GM21423 (cell line): ENCODE measurements around the gene ANKRD63.

Experiments used
- ATAC-seq: cut with Tn5 transposase; IDR thresholded peaks from one replicate; pipeline ENCODE4 v1.9.1; 2021; ENCODE audit warnings: mild to moderate bottlenecking, moderate library complexity; ENCODE audit not compliant: unreplicated experiment

Gene ANKRD63

DNA sequence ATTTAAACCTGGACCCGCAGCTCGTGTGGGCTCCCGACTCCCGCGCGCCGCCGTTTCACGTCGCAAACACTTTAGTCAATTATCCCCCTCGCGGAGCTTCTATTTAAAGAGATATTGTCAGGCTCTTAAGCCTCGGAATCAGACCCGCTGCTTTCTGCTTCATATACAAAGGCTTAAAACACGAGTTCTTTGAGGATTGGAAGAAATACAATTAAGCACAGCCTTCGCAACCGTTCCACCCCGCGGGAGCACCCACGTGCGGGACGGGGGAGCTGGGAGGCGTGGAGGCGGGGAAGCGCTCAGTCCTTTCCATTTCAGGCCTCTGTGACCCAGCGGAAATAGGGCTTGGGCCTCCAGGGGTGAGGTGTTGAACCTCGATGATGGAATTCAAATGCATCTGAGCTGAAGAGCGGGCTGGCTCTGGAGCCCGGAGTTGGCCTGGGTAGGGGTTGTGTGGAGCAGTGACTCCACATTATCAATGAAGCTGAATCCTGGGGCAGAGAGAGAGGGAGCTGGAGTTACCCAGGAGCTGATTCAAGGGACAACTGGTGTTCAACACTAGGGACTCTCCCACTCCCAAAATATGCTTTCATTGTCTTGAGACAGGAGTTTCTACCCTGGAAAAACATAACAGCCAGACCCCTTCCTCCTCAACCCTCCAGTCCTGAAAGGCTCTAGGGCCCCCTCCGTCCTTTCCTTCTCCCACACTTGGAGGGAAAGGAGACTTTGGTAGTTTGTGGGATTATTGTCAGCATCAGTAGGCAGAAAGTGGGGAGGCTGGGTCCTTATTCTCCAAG lies 2.4 kb downstream of the ANKRD63 start:
- ATAC-seq = no peak

DNA sequence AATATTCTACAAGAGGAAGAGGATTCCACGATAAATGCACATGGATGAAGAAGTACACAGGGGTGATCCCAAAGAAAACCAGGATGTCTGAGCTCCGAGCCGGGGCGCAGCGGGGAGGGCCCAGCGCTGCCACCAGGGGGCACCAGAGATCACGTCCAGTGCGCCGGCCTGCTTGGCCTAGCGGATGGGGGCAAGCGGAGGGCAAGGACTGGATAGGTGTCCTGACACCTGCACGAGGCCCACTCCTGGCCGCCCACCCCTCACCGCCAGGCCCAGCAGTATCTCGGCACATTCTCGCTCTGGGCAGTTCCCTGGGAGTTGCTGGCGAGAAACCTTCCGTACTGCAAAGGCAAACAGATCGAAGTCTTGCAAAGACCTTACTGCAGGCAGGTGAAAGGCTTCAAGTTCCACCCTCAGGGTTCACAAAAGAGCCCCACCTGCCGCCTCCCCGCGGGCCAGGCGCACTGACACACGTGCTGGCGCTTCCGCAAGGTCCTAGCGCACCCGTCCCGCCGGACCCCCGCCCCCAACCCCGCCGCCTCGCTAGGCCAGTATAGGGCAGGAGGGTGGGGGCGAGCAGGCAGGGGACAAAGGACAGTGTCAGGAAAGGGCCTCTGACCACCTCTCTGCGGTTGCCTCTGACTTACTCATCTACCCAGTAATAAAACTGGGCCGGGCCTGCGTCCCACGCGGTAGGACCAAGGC lies 3.3 kb downstream of the ANKRD63 start:
- no peak for ATAC-seq

DNA sequence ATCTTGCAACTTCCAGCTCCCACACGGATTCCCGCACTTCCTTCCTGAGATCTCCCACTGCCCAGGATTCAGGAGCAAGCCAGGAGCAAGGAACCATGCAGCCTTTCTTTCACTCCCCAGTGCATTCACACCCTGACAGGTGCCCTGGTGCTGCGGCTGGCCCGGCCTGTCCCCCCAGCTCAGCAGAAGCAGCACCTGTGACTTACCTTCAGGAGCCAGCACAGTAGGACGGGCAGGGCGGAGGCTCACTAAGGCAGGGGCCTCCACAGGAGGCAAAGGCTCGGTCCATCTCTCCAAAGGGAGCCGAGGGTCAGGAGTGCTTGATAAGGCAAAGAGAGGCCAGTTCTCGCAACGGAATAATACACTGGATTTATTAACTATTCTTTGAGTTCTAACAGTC lies 4.8 kb downstream of the ANKRD63 start:
- ATAC-seq = no peak

DNA sequence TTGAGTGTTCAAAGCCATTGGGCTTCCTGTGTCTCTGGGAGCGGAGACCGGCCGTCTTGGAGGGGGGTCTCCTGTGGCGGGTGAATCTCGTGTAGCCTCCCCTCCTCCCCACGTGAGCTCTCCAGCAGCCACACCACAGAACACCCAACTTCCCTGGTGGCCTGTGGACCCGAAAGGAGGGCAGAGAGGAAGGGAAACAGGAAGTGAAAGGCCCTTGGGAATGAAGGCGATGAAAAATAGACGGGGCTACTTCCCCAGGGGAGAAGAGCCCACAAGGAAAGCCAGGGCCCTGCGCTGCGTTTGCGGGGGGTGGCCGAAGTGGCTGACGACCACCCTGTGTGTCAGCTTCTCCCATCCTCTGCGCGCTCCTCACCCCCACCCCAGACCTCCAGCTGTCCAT lies 5.4 kb downstream of the ANKRD63 start:
- no peak for ATAC-seq

DNA sequence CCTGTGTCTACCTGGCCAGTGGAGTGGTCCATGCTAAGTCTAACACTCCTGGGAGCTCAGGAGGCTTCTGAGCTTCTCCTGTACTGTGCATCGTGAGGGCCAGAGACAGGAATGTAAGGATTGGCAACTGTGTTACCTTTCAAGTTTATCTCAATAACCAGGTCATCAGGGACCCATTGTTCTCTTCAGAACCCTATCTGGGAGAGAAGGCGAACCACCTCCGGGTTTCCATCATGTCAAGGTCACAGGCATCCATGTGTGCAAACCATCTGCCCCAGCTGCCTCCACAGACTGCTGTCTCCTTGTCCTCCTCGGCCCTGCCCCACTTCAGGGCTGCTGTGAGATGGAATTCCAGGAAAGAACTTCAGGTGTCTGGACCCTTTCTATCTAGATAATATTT lies 5.9 kb downstream of the ANKRD63 start:
- no peak for ATAC-seq

- ATAC-seq = no peak
These were observed 6.9 kb downstream of the ANKRD63 start for GRCh38 chr15:40275954-40276353.

GRCh38 chr15:40275523-40275922 lies 7.3 kb downstream of the ANKRD63 start:
- no peak for ATAC-seq

- no peak for ATAC-seq
These were observed 8.3 kb downstream of the ANKRD63 start for GRCh38 chr15:40274350-40275274.

- ATAC-seq = no peak
These were observed 9.4 kb downstream of the ANKRD63 start for GRCh38 chr15:40273428-40273827.

DNA sequence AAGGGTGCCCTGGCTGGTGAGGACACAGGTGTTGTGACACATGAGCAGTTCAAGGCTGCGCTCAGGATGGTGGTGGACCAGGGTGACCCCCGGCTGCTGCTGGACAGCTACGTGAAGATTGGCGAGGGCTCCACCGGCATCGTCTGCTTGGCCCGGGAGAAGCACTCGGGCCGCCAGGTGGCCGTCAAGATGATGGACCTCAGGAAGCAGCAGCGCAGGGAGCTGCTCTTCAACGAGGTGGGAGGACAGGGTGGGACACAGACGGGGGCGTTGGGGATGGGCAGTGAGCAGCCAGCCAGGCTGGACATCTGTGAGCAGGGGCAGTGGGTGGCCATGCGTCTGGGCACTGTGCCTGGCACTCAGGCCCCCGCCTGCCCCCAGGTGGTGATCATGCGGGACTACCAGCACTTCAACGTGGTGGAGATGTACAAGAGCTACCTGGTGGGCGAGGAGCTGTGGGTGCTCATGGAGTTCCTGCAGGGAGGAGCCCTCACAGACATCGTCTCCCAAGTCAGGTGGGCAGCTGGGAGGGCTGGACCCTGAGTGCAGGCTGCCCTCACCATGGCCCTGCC lies 10.3 kb downstream of the ANKRD63 start:
- no peak for ATAC-seq

DNA sequence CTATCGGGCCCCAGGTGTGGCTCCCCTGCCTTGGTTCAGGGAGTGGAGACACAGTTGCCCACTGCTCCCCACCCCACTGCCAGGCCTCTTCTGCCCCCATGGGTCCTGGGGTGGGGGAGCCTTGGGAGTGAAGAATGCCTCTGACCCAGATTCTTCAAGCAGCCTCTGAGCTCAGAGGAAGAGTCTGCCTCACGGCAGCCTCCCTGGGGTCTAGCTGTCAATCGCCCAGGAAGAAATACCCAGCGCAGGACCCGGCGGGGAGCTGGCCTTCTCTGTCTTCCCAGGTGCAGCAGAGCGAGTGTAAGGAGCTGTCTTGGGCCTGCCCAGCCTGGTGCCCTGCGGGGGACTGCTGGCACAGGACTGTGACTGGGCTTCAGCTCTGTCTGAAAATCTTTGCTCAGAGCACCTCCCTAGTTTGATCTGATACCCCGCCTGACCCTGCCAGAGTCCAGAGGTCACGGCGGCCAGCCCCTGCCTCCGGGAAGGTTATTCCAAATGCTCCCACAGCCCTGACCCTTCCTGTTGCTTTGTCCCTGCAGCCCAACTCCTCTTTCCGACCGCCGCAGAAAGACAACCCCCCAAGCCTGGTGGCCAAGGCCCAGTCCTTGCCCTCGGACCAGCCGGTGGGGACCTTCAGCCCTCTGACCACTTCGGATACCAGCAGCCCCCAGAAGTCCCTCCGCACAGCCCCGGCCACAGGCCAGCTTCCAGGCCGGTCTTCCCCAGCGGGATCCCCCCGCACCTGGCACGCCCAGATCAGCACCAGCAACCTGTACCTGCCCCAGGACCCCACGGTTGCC lies 11.0 kb downstream of the ANKRD63 start:
- ATAC-seq = no peak

GRCh38 chr15:40270246-40270995 lies 12.4 kb downstream of the ANKRD63 start:
- ATAC-seq = no peak

GRCh38 chr15:40269604-40270003 lies 13.3 kb downstream of the ANKRD63 start:
- ATAC-seq = no peak

DNA sequence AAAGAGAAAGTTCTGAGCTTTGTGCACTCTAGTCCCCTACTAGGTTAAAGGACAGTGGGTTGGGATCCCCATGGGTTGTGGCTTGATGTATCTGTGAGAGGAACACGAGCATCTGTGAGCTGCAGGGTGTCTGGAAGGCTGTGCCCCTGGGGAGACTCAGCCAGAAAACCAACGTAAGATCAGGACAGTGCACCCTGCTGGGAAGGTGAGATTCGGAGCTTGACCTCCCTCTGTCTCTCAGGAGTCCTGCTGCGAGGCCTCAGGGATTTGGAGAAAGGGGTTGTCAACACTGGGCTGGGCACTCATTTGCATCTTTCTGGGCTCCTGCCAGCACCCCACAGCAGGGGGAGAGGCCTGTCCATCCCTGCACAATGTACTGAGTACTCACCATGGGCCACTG lies 15.2 kb downstream of the ANKRD63 start:
- no peak for ATAC-seq

DNA sequence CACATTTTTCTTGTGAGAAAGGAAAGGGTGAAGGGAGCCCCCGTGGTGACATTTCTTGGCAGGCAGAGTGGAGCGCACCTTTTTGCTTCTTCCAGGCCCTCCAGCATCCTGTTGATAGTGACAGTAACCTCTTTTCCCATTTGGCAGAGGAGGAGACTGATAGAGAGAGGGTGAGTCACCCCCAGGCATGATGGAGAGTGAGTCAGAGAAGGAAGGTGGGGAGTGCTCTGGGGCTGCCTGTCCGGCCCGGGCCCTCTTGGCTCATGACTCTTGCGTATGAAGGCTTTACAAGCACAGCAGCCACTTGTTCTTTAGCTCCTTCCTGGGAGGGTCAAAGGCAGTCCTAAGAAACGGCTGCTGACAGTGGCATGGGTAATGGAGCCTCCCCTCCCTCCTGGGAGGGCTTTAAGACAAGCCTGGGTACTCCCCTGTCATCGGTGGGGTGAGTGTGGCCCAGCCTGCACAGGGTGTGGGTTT lies 16.0 kb downstream of the ANKRD63 start:
- no peak for ATAC-seq

- ATAC-seq = no peak
These were observed 17.0 kb downstream of the ANKRD63 start for GRCh38 chr15:40265875-40266274.

- ATAC-seq = no peak
These were observed 17.5 kb downstream of the ANKRD63 start for GRCh38 chr15:40265355-40265754.

- no peak for ATAC-seq
These were observed 18.3 kb downstream of the ANKRD63 start for GRCh38 chr15:40264321-40265153.
